Fibroblast of skin of left quadriceps (primary cell): Measurements from ENCODE around the gene RABGAP1L.
"Not testable (repeated sequence)": the region's sequence is repeated elsewhere in the genome, so short reads cannot be mapped to it uniquely, and the experiment has no call there.

Source experiments
- DNase-seq, 2 experiments: peaks; one replicate each; pipeline ENCODE4 v3.0.0-alpha.2; 2013; ENCODE audit warnings: low read depth in 2 of 2

The RABGAP1L gene

GRCh38 chr1:174153085-174153824 is 6.1 kb upstream of the RABGAP1L start:
- no peak for DNase-seq

GRCh38 chr1:174153825-174154107 is 5.6 kb upstream of the RABGAP1L start:
- no peak for DNase-seq

- no peak for DNase-seq
These were observed 2.9 kb upstream of the RABGAP1L start for GRCh38 chr1:174156437-174156836.

DNA sequence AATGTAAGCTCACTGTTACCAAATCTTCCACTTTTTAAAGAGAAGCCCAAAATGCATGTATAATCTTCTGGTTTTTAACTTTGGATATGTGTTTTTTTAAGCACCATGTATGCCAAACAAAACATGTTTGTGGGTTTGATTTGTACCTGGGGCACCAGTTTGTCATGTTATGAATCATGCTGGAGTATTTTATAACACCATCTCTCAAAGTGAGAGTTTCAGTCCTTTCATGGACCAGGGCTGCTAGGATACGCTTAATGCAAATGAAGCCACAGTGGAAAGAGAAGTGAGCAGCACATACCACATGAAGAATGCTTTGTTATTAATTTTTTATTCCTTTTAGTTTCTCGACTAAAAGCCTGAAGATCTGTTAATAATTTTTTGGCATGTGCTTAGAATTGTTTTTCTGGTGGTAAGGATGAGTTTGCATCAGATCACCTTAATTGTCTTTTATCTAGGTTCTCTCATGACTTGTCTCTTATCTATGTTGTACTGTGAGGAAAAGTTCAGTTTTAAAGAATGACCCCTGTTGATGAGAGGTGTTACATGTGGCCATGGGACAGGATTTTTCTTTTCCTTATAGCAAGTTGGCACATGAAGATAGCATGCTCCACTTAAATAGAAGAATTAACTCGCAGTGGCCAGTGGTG is 2.0 kb upstream of the RABGAP1L start:
- no peak for DNase-seq

GRCh38 chr1:174158767-174159251 is 511 bp upstream of the RABGAP1L start:
- no peak for DNase-seq

- DNase-seq: no peak
These were observed 771 bp downstream of the RABGAP1L start for GRCh38 chr1:174160109-174160473.

- DNase-seq: no peak
These were observed 1.3 kb downstream of the RABGAP1L start for GRCh38 chr1:174160603-174161002.

DNA sequence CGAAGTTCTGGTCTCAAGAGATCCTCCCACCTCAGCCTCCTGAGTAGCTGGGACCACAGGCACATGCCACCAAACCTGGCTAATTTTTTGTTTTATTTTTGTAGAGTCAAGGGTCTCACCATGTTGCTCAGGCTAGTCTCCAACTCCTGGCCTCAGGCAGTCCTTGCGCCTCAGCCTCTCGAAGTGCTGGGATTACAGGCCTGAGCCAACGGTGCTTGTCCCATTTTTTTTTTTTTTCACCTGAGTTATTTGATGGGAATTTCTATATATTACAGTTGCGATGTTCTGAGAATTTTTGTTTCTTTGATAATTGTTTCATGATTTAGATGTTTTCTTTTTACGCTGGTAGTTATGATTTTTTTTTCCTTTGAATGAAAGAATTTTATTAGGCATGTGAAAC is 2.5 kb downstream of the RABGAP1L start:
- no peak for DNase-seq

DNA sequence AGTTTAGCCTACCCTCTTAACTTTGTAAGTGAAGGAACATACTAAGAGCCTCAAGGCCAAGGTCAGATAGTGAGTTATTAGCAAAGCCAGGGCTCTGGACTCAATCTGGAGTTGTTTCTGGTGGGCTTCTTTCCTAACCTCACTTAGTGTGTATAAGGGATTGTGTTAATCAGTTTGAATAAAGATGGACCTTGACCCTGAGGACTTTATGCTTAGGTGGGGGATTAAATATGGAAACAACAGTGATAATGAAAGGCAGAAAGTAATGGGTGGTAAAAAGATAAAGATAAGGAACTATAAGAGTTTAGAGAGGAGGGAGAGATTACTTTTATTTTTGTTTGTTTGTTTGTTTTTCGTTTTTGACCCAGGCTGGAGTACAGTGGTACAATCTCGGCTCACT is 5.5 kb downstream of the RABGAP1L start:
- no peak for DNase-seq

- DNase-seq: no peak
These were observed 6.3 kb downstream of the RABGAP1L start for GRCh38 chr1:174165471-174166137.

GRCh38 chr1:174166530-174167264 is 7.4 kb downstream of the RABGAP1L start:
- no peak for DNase-seq

DNA sequence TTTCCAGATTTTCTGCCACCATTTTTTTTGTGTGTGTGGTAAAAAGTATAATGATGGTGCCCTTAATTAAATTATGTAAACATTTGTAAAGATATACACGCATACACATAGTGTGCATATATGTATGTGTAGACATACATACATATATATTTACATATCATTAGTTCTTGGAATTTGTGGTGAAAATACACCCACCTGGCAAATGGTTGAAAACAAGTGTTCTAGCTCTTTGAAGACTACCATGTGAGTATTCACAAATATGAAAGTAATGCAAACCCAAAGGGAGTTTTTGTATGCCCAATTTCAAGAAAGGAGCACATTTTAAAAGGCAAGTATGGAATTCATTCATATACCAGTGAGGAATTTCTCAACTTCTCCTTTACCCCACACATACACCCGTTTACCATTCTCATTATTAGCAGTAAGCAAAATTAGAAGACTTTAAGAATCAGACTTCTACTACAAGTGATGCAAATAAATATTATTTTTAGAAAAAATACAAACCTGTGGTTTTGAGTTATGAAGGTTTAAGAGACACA is 8.0 kb downstream of the RABGAP1L start:
- DNase-seq: no peak

GRCh38 chr1:174169342-174169741 is 10.0 kb downstream of the RABGAP1L start:
- DNase-seq: no peak

DNA sequence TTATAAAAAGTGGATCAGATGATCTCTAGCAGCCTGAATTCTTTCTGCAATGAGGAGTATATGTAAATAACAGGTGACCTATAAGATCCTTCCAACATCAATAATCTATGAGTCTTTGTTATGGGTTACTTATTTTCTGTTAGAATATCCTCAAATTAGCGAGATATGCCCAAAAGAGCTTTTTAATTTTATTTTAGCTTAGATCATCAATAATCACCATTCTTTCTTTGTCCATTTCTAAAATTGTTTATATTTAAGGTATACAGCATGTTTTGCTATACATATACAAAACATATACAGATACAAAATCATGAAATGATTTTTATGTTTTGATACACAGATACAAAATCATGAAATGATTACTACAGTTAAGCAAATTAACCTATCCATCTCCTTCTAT is 11.8 kb downstream of the RABGAP1L start:
- DNase-seq: no peak

- no peak for DNase-seq
These were observed 15.4 kb downstream of the RABGAP1L start for GRCh38 chr1:174174461-174175329.

- not testable (repeated sequence) for DNase-seq
These were observed 19.1 kb downstream of the RABGAP1L start for GRCh38 chr1:174178459-174178858.

- DNase-seq: no peak
These were observed 30.2 kb downstream of the RABGAP1L start for GRCh38 chr1:174189428-174190062.

GRCh38 chr1:174190691-174191199 is 31.4 kb downstream of the RABGAP1L start:
- no peak for DNase-seq

- DNase-seq: peak; percentile 87 to 88
These were observed 32.1 kb downstream of the RABGAP1L start for GRCh38 chr1:174191349-174191862.

DNA sequence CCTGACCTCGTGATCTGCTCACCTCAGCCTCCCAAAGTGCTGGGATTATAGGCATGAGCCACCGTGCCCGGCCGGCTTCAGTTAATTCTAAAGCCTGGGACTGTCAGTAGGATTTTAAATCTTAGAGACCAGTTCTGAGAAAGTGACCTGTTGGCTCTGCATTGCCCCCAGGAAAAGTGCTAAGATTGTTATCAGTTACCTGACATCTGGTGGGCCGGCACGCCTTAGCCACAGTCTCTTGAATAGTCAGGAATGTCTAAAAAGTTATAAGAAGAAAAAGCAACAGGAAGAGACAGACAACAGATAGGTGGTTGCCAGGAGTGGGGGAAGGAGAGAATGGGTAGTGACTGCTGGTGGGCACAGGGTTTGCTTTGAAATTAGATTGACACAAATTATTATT is 35.1 kb downstream of the RABGAP1L start:
- DNase-seq: no peak
